Measurements from ENCODE around the gene PICK1. TPM values are rescaled to one million over a fixed set of nuclear protein-coding genes. Genes with fewer than 3 reads are reported as not detected.
A peak's percentile ranks its signal among the peaks of the same experiment; 100 is the strongest.

PICK1 gene
- total RNA-seq, 2 donors from 2014 or later: 27.6 to 47.2 TPM

DNA sequence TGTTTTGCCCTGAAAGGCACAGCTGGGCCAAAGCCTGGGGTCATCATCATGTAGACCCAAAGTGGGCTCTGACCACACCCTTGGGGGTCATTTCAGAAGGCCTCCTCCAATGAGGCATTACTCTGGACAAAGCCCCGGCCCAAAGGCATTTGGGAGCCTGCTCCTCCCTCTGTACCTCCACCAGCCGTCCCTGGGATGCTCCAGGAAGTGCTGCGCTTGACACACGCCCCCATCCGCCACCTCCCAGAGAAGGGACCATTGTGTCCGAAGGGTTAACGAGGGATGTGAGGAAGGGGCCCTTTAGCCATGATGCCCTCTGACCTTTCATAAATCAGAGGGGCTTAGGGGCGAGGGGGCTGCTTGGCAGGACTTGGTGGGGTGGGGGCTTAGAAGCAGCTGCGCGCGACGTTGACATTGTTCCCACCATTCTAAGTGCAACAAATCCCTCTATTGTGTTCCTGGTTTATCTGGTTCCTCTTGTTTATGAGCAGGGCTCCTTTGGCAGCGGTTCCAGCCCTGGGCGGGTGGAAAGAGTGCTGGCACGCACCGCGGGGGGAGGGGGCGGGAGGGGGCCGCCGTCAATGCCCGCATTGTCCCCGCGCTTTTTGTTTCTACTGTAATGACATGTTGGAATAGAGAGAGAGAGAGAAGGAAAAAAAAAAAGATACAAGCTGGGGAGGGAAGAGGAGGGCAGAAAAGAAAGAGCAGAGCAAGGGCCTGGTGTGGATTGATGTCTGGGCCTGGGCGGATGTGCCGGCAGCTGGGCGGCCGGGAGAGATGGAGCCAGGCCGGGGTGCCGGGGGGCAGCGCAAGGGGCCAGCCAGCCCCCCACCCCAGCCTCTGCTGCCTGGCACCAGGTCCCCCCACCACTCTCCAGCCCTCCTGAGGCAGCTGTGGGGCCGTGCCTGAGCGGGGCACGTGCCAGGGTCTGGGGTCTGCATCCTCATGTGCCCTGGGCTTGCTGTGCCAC lies 40.7 kb upstream of the PICK1 start:
- Histone ChIP-seq H3K36me3 (no peaks in the 10 kb centered on the region), H3K9ac (ENCODE audit: low read depth in 2 of 2, low read length in 2 of 2) (peak overlapping the region; percentile 24 to 29), H3K27ac (no peak overlapping the region), H3K27me3 (no peaks in the 10 kb centered on the region), H3K9me3 (no peaks in the 10 kb centered on the region), H3K4me1 (peaks cover 5% of the 10 kb centered on the region), H3K4me3 (no peak overlapping the region)
- TF ChIP-seq, protein P1, sequence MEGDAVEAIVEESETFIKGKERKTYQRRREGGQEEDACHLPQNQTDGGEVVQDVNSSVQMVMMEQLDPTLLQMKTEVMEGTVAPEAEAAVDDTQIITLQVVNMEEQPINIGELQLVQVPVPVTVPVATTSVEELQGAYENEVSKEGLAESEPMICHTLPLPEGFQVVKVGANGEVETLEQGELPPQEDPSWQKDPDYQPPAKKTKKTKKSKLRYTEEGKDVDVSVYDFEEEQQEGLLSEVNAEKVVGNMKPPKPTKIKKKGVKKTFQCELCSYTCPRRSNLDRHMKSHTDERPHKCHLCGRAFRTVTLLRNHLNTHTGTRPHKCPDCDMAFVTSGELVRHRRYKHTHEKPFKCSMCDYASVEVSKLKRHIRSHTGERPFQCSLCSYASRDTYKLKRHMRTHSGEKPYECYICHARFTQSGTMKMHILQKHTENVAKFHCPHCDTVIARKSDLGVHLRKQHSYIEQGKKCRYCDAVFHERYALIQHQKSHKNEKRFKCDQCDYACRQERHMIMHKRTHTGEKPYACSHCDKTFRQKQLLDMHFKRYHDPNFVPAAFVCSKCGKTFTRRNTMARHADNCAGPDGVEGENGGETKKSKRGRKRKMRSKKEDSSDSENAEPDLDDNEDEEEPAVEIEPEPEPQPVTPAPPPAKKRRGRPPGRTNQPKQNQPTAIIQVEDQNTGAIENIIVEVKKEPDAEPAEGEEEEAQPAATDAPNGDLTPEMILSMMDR (IDR thresholded peaks at IDR 0.05): no peak
- DNase-seq: peak; percentile 69
- intact Hi-C loops (cut with DNase I): no loop called here

DNA sequence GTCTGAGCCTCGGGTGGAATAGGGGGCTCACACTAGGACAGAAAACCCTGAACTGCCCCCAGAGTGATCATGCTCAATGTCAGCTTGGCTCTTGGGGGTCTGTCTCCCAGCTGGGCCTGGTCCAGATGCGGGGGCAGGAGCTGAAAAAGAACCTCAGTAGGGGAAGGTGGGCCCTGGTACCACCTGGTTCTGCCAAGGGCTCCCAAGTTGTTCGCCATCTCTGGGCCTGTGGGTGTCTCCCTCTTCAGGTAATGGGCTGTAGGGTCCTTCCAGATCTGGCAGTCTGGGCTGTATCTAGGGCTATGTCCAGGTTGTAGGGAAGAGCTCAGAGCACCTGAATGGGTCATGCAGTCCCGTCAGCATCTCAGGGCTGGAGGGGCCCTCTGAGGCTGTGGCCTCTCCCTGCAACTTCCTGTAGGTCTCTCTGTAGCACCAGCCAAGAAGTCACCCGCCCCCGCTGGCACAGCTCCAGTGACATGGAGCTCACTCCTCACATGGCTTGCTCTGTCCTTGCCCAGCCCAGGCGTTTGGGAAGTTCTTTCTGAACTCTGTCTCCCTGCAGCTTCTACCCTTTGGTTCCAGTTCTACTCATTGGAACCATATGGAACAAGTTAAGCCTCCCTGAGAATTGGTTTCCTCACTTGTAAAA lies 39.8 kb upstream of the PICK1 start:
- no peaks in the 10 kb centered on the region for H3K36me3 ChIP-seq
- DNase-seq: peak; percentile 76
- H3K4me3 ChIP-seq: no peak overlapping the region
- no peaks in the 10 kb centered on the region for H3K27me3 ChIP-seq
- peak overlapping the region in 1 of 2 donors; percentile 14 for H3K9ac ChIP-seq (ENCODE audit: low read depth in 2 of 2, low read length in 2 of 2)
- H3K9me3 ChIP-seq: no peaks in the 10 kb centered on the region
- intact Hi-C loops (cut with DNase I): no loop called here
- TF ChIP-seq, protein P1 (IDR thresholded peaks at IDR 0.05): no peak
- no peak overlapping the region for H3K27ac ChIP-seq
- H3K4me1 ChIP-seq: peaks cover 5% of the 10 kb centered on the region

DNA sequence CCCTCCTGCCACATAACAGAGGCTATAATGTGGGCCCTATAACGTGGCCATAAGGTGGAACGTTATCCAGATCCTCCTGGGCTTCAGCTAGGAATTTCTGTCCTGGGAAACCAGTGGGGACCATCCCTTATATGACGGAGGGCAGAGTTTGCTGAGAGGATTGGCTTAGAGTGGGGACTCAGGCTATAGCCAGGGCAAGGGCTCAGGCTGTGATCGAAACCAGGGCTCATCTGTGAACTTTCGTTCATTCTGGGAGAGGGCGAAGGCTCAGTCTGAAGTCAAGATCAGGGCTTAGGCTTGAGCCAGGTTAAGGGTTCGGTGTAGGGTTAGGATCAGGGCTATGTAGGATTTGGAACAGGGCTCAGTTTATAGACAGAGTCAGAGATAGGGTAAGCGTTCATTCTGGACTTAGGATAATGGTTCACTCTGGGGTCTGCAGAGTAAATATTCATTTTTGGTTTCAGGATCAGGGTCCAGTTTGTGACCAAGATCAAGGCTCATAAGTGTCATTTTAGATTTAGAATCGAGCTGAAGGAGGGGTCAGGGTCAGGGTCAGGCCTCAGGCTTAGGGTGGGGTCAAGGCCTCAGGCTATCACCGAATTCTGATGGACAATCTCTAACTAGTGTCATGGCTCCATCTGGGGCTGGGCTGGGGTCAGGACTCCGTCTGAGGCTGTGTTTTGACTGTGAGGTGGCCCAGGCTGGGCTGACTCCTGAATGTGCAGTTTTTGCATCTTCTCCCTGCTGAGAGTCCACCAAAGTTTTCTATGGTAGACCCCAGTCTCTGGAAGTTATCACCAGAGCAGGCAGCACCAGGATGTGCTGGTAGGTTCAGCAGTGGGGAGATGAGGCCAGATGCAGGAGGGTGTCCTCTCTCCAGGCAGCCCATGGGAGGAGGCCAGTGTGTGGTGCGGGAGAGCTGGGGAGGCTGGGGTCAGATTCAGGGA lies 39.0 kb upstream of the PICK1 start:
- Histone ChIP-seq H3K4me1 (peaks cover 5% of the 10 kb centered on the region), H3K36me3 (no peaks in the 10 kb centered on the region), H3K27me3 (no peaks in the 10 kb centered on the region), H3K27ac (no peak overlapping the region), H3K9me3 (no peaks in the 10 kb centered on the region), H3K4me3 (no peak overlapping the region), H3K9ac (ENCODE audit: low read depth in 2 of 2, low read length in 2 of 2) (no peak overlapping the region)
- TF ChIP-seq, protein P1 (IDR thresholded peaks at IDR 0.05): no peak
- DNase-seq: no peak
- intact Hi-C loops (cut with DNase I): no loop called here

DNA sequence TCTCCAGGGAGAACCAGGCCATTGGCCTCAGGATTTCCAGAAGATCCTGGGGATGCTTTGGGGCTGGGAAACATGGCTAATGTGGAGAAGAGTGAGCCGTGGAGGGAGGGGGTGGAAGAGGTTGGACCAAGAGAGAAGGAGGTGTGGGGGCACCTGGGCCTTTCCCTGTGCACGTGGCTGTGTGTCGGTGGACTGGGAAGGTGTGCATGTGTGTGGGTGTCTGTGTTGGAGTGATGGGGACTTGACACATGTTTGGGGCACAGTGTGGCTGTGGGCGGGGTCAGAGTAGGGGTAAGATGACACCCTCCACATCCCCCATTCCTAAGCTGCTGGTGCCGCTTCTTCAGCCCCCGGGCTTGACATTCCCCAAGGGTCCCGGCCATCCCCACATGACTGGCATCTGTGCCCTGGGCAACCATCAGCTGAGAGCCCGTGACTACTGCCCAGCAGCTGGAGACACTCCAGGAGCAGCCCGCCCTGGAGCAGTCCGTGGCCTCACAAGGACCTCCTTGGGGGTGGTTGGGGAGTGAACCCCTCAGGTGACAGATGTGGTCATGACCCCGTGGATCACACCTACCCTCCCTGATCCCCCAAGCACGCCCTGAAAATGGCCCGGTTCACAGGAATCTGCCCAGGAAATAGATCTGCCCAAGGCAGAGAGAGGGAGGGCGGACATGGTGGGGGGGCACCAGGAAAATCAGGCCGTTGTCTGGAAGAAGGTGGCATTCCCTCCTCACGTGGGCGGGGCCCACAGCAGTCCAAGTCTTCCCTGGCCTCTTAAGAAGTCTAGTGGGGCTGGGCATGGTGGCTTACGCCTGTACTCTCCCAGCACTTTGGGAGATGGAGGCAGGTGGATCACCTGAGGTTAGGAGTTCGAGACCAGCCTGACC lies 38.0 kb upstream of the PICK1 start:
- intact Hi-C loops (cut with DNase I): no loop called here
- no peak overlapping the region for H3K4me3 ChIP-seq

More for the DNA sequence above, 38.0 kb upstream of the PICK1 start:
- DNase-seq: no peak
- Histone ChIP-seq H3K27me3 (no peaks in the 10 kb centered on the region), H3K36me3 (no peaks in the 10 kb centered on the region), H3K27ac (no peak overlapping the region), H3K9me3 (no peaks in the 10 kb centered on the region), H3K9ac (ENCODE audit: low read depth in 2 of 2, low read length in 2 of 2) (no peak overlapping the region), H3K4me1 (peaks cover 5% of the 10 kb centered on the region)
- TF ChIP-seq, protein P1 (IDR thresholded peaks at IDR 0.05): no peak

Measured in colonic mucosa (tissue), 4 donors.